HG02571 (cell line): ENCODE results near the gene MPDZ.

Experiments
- ATAC-seq: cut with Tn5 transposase; IDR thresholded peaks from one replicate; pipeline ENCODE4 v1.9.1; 2021; ENCODE audit warnings: mild to moderate bottlenecking, moderate library complexity; ENCODE audit not compliant: unreplicated experiment

Gene MPDZ

DNA sequence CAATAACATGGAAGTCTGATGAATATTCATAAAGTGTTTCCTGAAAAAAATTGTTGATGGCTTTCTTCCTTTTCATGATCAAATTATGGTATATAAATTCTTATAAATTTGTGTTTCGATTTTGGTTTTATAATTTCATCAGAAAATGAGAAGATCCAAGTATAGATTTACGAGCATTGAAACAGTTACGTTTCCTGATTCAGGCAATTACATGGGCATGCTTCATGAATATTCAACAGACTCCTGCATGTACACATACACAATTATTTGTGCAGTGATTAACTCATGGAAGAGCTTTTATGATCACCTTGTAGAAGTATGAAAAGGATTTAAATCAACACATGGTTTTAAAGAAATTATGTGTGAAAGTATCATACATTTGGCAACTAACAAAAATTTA, 136.7 kb downstream of the MPDZ start:
- no peak for ATAC-seq

GRCh38 chr9:13141629-13142028, 137.9 kb downstream of the MPDZ start:
- ATAC-seq = no peak

DNA sequence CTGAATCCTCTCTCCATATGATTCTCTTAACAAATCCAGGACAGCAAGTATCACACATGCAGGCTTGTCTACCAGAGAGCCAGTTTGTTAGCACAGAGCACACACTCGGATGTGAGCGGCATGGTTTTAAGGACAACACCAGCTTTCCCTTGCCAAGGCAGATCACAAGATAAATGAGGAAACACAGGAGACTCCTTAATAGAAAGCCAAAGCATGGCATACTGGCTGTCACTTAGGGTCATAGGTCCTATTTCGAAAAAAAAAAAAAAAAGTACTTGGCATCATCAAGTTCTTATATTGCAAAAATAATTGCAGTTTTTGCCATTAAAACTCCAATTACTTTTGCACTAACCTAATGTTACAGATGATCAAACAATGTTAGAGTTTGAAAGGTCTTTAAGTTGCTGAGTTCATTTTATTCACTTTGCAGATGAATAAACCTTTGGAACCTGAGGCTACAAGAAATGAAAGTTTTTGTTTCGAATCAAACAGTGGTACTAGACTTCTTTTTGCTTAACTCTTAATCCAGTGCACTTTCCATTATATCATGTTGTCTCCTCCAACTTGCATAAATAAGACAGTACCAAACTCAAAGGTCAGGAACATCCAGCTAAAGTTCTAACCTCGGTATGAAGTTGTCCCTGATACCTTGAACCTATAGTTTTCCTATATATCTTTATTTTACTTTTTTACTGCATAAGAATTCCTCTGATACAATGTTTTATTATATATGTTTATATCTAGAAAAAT, 138.5 kb downstream of the MPDZ start:
- no peak for ATAC-seq

DNA sequence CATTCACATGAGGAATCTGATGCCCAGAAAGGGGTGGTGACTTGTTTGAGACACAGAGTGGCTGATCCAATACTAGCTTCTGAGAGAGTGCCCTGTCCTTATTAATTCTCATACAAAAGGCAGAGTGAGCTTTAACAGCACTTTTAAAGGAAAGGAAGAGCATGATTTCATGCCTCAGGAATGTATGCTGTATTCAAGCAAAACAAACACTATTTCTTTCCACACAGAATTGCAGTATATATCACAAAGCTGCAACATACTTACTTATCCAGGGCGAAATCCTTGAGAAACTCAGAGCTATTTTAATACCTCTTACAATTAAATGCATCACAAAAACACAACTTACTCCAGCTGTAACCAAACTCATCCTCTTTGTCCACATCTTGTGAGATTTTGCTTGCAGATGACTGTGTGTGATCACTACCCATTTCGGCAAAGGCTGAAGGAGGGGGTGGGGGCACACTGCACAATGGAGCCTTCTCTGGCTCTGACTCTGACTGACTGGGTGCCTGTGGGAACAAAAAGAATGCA, 139.8 kb downstream of the MPDZ start:
- ATAC-seq = no peak

DNA sequence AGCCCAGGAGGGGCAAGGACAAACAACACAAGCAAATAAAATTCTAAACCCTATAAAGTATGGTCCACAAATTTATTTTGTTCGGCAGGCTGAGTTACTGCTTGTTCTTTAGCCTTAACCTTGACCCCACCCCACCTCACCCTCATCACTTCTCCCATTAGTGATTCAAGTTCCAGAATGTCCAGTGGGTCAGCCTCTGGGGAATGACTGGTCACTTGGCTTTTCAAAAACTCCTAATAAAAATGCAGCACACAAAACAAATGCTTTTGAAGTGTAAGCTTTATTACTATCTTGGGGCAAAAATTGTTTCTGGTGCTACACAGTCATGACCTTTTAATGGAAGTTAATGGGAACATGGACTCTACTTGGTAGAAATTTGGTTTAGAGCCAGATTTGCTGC, 142.1 kb downstream of the MPDZ start:
- ATAC-seq = no peak

DNA sequence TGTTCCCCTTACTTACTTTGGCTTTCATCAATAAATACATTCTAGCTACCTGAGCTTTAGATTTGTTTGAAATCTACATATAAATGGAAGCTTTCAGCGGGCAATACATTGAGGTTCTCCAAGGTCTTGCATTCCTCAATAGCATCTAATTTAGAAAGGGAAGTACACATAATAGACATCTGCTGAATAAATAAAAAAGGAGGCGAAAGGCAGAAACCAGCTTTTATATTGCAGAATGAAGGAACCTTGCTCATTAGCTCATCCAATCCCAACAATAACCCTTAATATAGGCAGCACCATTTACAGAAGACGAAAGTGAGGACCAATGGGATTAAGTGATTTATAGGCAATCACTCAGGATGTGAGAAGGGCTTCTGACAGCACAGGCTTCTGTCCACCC, 147.5 kb downstream of the MPDZ start:
- no peak for ATAC-seq

DNA sequence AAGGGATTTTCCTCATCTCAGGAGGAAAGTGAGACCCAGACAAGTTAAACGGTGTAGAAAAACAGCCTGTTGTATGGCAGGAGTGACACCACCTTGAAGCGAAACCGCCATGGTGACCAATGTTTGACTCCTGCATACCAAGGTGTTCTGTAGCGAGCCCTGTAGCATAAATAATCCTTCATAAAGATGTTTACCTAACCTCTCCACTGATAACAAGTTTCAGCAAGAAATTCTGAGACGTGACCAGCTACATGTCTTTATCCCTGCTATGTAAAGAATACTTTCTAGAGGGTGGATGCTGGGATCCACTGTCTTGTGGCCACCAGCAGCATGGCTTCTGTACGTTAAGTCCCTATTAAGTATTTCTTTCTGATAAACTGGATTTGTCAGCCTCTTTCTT, 148.1 kb downstream of the MPDZ start:
- ATAC-seq = no peak

DNA sequence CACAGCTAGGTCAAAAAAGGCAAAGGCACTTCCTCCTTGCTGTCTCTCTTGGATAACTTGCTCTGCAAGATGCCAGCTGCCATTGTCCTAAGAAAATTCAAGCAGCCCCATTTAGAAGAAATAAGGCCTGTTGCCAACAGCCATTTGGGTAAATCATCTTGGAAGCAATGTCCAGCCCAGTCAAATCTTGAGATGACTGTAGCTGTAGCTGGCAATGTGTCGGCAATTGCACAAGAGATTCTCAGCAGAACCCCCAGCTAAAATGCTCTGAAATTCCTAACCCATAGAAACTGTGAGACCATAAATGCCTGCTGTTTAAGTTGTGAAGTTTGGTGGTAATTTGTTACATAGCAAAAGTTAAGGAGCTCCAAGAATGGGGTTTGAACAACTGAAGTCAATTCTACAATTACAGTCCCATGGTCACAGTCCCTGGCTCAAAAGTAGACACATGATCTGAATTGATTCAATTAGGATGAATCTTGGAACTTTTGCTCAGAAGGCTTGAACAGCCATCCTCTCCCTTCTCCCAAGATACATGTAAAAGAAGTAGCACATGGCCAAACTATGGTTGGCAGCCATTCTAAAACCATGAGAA, 151.1 kb downstream of the MPDZ start:
- ATAC-seq = no peak

DNA sequence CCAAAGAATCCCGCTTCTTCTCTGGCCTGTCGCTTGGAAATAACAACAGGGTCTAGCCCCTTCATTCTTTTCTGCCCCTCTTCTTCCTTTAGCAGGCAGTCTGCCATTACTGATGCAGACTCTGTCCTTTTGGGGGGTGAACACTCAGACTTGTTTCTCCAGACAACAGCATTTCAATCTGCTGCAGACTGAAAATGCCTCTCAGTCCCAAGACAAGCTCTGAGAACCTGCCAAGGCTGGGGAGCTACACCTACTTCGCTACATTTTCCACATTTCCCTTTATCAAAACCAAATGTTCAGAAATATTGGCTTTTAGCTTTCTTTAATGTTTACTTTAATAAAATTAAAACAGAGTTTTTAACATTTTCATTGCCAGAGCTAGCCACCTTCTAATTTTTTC, 152.4 kb downstream of the MPDZ start:
- ATAC-seq = no peak

DNA sequence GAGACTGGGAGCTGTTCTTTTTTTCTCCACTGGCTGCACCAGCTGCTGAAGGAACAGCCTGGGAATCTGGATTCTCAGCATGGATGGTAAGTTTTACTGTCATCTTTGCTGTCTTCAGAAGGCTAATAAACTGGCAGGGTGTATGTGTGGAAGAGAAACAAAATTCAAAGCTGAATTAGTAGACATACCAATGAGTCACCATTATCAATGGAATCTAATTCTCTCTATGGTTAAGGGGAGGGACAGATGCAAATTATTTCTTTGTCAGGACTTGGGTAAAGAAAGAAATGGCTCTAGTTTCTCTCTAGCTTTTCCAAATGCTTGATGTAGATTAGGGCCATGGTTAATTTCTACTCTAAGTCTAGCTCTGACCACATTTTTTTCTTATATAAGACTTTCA, 154.2 kb downstream of the MPDZ start:
- ATAC-seq = no peak

GRCh38 chr9:13122756-13123369, 156.6 kb downstream of the MPDZ start:
- ATAC-seq = no peak

DNA sequence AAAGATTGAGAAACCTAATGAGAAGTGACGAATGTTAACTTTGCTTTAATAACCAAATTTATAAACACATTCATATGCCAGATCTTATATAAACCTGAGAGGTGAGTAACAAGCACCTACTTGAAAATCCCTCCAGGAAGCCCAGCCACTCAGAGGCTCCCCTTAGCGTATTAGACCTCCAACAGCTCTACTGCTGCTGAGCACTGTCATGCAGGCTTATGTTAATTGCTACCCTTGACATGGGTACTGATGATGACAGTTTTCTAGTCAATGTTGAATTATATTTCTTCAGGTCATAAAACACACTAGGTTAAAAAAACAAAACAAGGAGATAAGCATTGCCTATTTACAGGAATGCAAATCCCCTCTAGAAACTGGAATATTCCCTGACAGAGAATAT, 161.2 kb downstream of the MPDZ start:
- ATAC-seq = no peak

DNA sequence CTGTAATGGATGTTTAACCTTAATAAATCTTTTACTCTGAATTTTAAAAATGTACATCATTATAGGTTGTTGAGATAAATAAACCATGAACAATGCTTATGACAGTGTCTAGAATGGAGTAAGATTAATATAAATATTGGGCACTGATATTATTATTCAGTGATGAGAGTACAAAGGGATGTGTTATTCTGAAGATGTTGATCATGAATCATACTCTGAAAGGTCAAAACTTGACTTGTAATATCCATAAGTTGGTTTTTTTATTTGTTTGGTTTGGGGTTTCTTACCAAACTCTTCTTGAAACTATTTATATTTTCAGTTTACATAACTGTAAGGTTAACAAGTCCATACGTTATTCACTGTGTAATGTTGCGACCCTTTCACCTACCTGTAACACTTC, 163.2 kb downstream of the MPDZ start:
- ATAC-seq = no peak

GRCh38 chr9:13113751-13114150, 165.7 kb downstream of the MPDZ start:
- no peak for ATAC-seq

DNA sequence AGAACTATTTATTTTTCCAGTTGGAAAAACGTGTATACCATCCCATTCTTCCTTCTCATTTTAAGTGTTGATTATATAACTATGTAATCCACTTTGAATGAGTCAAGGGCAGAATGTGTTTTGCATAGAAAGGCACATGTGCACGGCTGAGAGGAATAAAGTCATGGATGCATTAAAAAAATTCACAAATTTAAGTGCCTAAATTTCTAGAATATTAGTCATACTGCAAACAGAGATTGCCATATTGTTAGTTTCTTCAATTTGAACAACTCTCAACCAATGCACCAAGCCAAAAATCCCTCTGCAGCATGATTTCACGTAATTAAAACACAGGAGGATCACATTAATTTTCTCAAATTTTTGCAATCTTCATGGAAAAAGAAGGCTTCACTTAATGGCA, 166.3 kb downstream of the MPDZ start:
- no peak for ATAC-seq

- ATAC-seq = no peak
Observed at GRCh38 chr9:13111778-13112177, 167.7 kb downstream of the MPDZ start.

DNA sequence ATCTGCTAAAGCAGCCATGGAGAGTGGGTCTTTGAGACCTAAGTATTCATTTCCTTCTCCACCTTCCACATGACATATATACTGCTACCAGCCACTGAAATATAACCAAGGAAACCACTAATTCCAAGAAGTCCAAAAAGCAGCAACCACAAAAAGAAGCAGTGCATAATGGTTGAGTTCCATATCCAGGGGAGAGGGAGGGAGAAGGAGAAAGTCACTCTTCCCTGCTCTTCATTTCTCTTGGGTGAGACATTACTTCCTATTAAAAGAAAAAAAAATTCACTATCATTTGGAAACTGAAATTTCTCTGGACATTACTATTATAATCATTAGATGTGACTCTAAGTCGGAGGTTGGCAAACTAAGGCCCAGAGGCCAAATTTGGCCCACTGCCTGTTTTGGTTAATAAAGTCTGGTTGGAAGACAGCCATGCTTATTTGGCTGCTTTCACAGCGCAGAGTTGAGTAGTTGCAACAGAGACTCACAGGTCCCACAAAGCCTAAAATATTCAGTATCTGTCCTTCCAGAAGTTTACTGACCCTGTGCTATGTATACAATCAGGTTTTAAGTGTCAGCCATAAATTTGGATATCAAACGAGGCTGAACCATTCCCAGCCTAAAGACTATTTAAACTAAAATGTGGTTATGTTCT, 168.6 kb downstream of the MPDZ start:
- no peak for ATAC-seq

DNA sequence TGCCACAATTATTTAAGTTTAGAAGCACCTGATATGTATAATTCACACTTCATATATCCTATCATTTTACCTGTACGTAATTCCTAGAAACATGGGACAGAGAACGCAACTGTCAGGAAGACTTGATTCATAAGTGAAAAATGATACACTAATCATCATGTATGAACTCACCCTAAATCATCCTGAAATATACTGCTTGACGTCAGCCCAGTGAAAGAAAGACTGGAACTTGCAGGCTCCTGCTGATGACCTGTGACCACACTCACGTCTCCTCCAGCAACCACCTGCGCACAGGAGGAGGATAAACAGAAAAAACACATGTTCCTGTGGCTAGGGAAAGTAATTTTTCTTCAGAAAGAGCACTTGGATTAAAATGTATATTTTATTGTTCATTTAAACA, 169.7 kb downstream of the MPDZ start:
- ATAC-seq = no peak

DNA sequence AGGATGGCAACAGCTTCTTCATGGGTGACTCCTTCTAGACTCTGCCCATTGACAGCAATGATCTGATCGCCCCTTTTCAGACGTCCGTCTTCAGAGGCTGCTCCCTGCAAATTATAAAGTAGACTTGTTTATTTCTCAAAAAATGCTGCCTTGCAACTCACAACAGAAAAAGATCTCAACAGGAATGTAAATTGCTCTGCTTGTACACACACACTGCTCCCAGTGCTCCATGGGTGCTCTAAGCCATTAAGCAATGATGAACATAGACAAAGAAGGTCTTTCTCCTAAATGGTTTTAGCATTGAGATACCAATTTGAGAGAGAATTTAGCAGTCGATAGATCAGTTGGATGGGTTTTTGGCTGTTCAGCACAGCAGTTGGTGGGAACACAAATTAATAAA, 172.5 kb downstream of the MPDZ start:
- no peak for ATAC-seq

GRCh38 chr9:13100914-13101572, 178.4 kb downstream of the MPDZ start:
- no peak for ATAC-seq

- ATAC-seq = no peak
Observed at GRCh38 chr9:13095056-13095455, 184.4 kb downstream of the MPDZ start.
